ENCODE results near the gene NDNF.

- TF ChIP-seq POLR2A (IDR thresholded peaks at IDR 0.05) (no peak), CTCF (IDR thresholded peaks at IDR 0.05) (no peak), POLR2AphosphoS5 (IDR thresholded peaks at IDR 0.05) (no peak)
These were observed 24.2 kb downstream of the NDNF start for GRCh38 chr4:121048165-121048564.
